IMR-90 (cell line): ENCODE results near the gene PLEKHA4.

Source experiments
- CTCF ChIP-seq: conservative IDR thresholded peaks from 2 replicates; pipeline ENCODE4 v1.5.1; 2012; ENCODE audit warnings: mild to moderate bottlenecking, low read depth, low read length, improper control_type of control experiment
- MXI1 ChIP-seq: IDR thresholded peaks from 2 replicates; pipeline ENCODE4 v1.6.1; 2012; ENCODE audit warnings: low read depth, mild to moderate bottlenecking, low read length, moderate library complexity, borderline replicate concordance
- POLR2A ChIP-seq: IDR thresholded peaks from 2 replicates; pipeline ENCODE4 v1.6.1; 2012; ENCODE audit warnings: mild to moderate bottlenecking, low read depth, low read length
- SMC3 ChIP-seq: fragments of 150-350 bp; IDR thresholded peaks from 2 replicates; pipeline ENCODE4 v1.6.1; 2016; ENCODE audit warnings: low read depth, mild to moderate bottlenecking, antibody characterized with exemption, low read length, moderate library complexity

- TF ChIP-seq CTCF (no peak), POLR2A (no peak; the same call in 1 of the 2 replicates), MXI1 (no peak), SMC3 (no peak)
Measured at GRCh38 chr19:48877855-48878195, 9.4 kb upstream of the PLEKHA4 start.
